CD14-positive monocyte (primary cell): ENCODE data around the gene PYROXD2. TPM values are rescaled to one million over a fixed set of nuclear protein-coding genes. Genes with fewer than 3 reads are reported as not detected.

Experiments used
- DNase-seq, 3 donors: peaks; one replicate each; pipeline ENCODE4 v3.0.0-alpha.2; 2011 to 2022
- H2AFZ ChIP-seq: 2 replicates; pipeline ENCODE4 v1.6.0; 2012; ENCODE audit warnings: mild to moderate bottlenecking, low read depth, low read length, inconsistent platforms; ENCODE audit not compliant: insufficient read depth, poor library complexity, severe bottlenecking
- H3K27ac ChIP-seq, 2 donors: 1 replicate in 1 of 2; 2 replicates in 1 of 2; pipeline ENCODE4 v1.5.1; 2012 to 2013; ENCODE audit warnings: low read length in 2 of 2, control low read depth in 1 of 2, inconsistent platforms in 1 of 2, low read depth in 1 of 2, mild to moderate bottlenecking in 1 of 2
- H3K27me3 ChIP-seq, 2 donors: one replicate each; pipeline versions ENCODE4 v1.6.0 to v1.6.1; 2011 to 2013; ENCODE audit warnings: low read length in 2 of 2; ENCODE audit not compliant: control insufficient read depth in 2 of 2, insufficient read depth in 2 of 2
- H3K36me3 ChIP-seq, 2 donors: replicated peaks in 1 of 2; 1 replicate in 1 of 2; 2 replicates in 1 of 2; pipeline versions ENCODE4 v1.5.1 to v1.6.1; 2012 to 2013; ENCODE audit warnings: low read length in 2 of 2, control low read depth in 1 of 2, inconsistent platforms in 1 of 2, mild to moderate bottlenecking in 1 of 2; ENCODE audit not compliant: insufficient read depth in 2 of 2, control insufficient read depth in 1 of 2
- H3K4me1 ChIP-seq, 2 donors: 1 replicate in 1 of 2; 2 replicates in 1 of 2; pipeline versions ENCODE4 v1.5.1 to v1.6.1; 2012 to 2013; ENCODE audit warnings: low read length in 2 of 2, control low read depth in 1 of 2, inconsistent platforms in 1 of 2, mild to moderate bottlenecking in 1 of 2, moderate library complexity in 1 of 2; ENCODE audit not compliant: insufficient read depth in 2 of 2, control insufficient read depth in 1 of 2
- H3K4me2 ChIP-seq: replicated peaks from 2 replicates; pipeline ENCODE3; 2012; ENCODE audit warnings: low read length, moderate library complexity, mild to moderate bottlenecking; ENCODE audit not compliant: poor library complexity, severe bottlenecking; ENCODE audit errors: extremely low read depth
- H3K4me3 ChIP-seq, 3 experiments: fragments of 200-600 bp in 1 of 3; sonication (generic) in 1 of 3; replicated peaks in 1 of 3; 1 replicate in 2 of 3; 2 replicates in 1 of 3; pipeline ENCODE4 v1.5.1; 2011 to 2013; ENCODE audit warnings: low read length in 3 of 3, mild to moderate bottlenecking in 3 of 3, control low read depth in 2 of 3, low read depth in 2 of 3, inconsistent platforms in 1 of 3, moderate library complexity in 1 of 3
- H3K79me2 ChIP-seq: 2 replicates; pipeline ENCODE4 v1.6.0; 2012; ENCODE audit warnings: mild to moderate bottlenecking, control low read depth, inconsistent platforms, low read length, moderate library complexity; ENCODE audit not compliant: insufficient read depth
- H3K9ac ChIP-seq: 2 replicates; pipeline ENCODE4 v1.6.0; 2017; ENCODE audit warnings: low read length, mild to moderate bottlenecking; ENCODE audit not compliant: insufficient read depth, poor library complexity, severe bottlenecking
- H3K9me3 ChIP-seq, 2 donors: replicated peaks in 1 of 2; 1 replicate in 1 of 2; 2 replicates in 1 of 2; pipeline versions ENCODE4 v1.5.1 to v1.6.1; 2012 to 2013; ENCODE audit warnings: low read length in 2 of 2, control low read depth in 1 of 2; ENCODE audit not compliant: control insufficient read depth in 1 of 2, insufficient read depth in 1 of 2
- H4K20me1 ChIP-seq: 2 replicates; pipeline ENCODE4 v1.6.0; 2012; ENCODE audit warnings: mild to moderate bottlenecking, low read length, control low read depth, moderate library complexity; ENCODE audit not compliant: insufficient read depth
- H3K27ac Mint-ChIP-seq, 7 donors: one replicate each; pipeline ENCODE4 v1.8.0; 2020; ENCODE audit warnings: mild to moderate bottlenecking in 7 of 7, mixed read lengths in 7 of 7, moderate library complexity in 6 of 7, inconsistent platforms in 2 of 7
- H3K27me3 Mint-ChIP-seq, 3 donors: one replicate each; pipeline ENCODE4 v1.8.0; 2021 to 2022; ENCODE audit warnings: low read depth in 3 of 3, mild to moderate bottlenecking in 3 of 3, mixed read lengths in 3 of 3, moderate library complexity in 3 of 3, inconsistent platforms in 1 of 3
- H3K36me3 Mint-ChIP-seq, 2 donors: one replicate each; pipeline ENCODE4 v1.8.0; 2020; ENCODE audit warnings: mixed read lengths in 2 of 2, inconsistent platforms in 1 of 2, mild to moderate bottlenecking in 1 of 2
- H3K4me1 Mint-ChIP-seq: one replicate; pipeline ENCODE4 v1.8.0; 2020; ENCODE audit warnings: mild to moderate bottlenecking, mixed read lengths
- H3K4me3 Mint-ChIP-seq, 2 donors: one replicate each; pipeline ENCODE4 v1.8.0; 2020; ENCODE audit warnings: mild to moderate bottlenecking in 2 of 2, mixed read lengths in 2 of 2, moderate library complexity in 1 of 2
- H3K9me3 Mint-ChIP-seq, 7 donors: one replicate each; pipeline ENCODE4 v1.8.0; 2020 to 2022; ENCODE audit warnings: mixed read lengths in 7 of 7, mild to moderate bottlenecking in 6 of 7, moderate library complexity in 6 of 7, inconsistent platforms in 2 of 7
- CTCF ChIP-seq: fragments of 200-600 bp; IDR thresholded peaks from one replicate; pipeline ENCODE4 v1.8.0; 2022; ENCODE audit warnings: antibody characterized with exemption, mild to moderate bottlenecking
- WGBS: methylation state at CpG from one replicate; pipeline ENCODE4 v1.1.5; 2013; ENCODE audit warnings: missing lambda C conversion rate; ENCODE audit not compliant: insufficient coverage; 5-methylcytosine and 5-hydroxymethylcytosine counted together
- intact Hi-C, 2 donors: fragments of 100-400 bp; cut with micrococcal nuclease; formaldehyde crosslinking; loops; one replicate each; pipeline versions ENCODE4 v1.15.0 to v1.15.1; 2023
- polyA plus RNA-seq, 3 donors: library from polyadenylated mRNA; depleted of rRNA in 1 of 3; unstranded in 2 of 3; stranded (reverse) in 1 of 3; fragments of 300-500 nt in 2 of 3; fragments of >200 nt in 1 of 3; fragmentation: Illumina TruSeq in 2 of 3; gene quantifications; 1 replicate in 2 of 3; 2 replicates in 1 of 3; pipeline ENCODE4 v1.2.3, GENCODE V29; 2012 to 2021

The PYROXD2 gene
- polyA plus RNA-seq, 3 donors, result 0.27 to 21.6 (median 1.00) TPM

- intact Hi-C loops, result no loop called here
- Histone ChIP-seq H4K20me1 (no peaks in the 10 kb centered on the region), H3K4me1 (no peaks in the 10 kb centered on the region), H3K4me3 (no peak overlapping the region), H3K79me2 (no peaks in the 10 kb centered on the region), H2AFZ (no peak overlapping the region), H3K4me2 (no peak overlapping the region), H3K9ac (no peak overlapping the region), H3K9me3 (no peaks in the 10 kb centered on the region), H3K27ac (no peak overlapping the region), H3K36me3 (peaks cover 94 to 97% of the 10 kb centered on the region in 2 donors), H3K27me3 (no peaks in the 10 kb centered on the region)
- no peak overlapping the region for H3K4me3 Mint-ChIP-seq
- no peak for TF ChIP-seq CTCF
- DNase-seq, result no peak
- WGBS, result 92% methylated on average over 9 of the region's 9 CpGs
- H3K9me3 Mint-ChIP-seq, result no peaks in the 10 kb centered on the region
- no peaks in the 10 kb centered on the region for H3K27me3 Mint-ChIP-seq
- H3K36me3 Mint-ChIP-seq, result peaks cover 74 to 94% of the 10 kb centered on the region in 2 donors
- H3K4me1 Mint-ChIP-seq, result peaks cover 2% of the 10 kb centered on the region
- peak overlapping the region in 1 of 7 donors; percentile 37 for H3K27ac Mint-ChIP-seq
These were observed 8.7 kb upstream of the PYROXD2 start for GRCh38 chr10:98423691-98424120.

GRCh38 chr10:98422182-98422581 lies 7.2 kb upstream of the PYROXD2 start:
- Histone ChIP-seq H2AFZ (no peak overlapping the region), H3K79me2 (no peaks in the 10 kb centered on the region), H3K9me3 (no peaks in the 10 kb centered on the region), H3K4me3 (no peak overlapping the region), H3K4me1 (no peaks in the 10 kb centered on the region), H3K4me2 (no peak overlapping the region), H3K36me3 (peaks cover 97 to 98% of the 10 kb centered on the region in 2 donors), H4K20me1 (no peaks in the 10 kb centered on the region), H3K27ac (no peak overlapping the region), H3K27me3 (no peaks in the 10 kb centered on the region), H3K9ac (no peak overlapping the region)
- 100% methylated on average over 6 of the region's 10 CpGs for WGBS
- no peaks in the 10 kb centered on the region for H3K27me3 Mint-ChIP-seq
- peaks cover 75 to 97% of the 10 kb centered on the region in 2 donors for H3K36me3 Mint-ChIP-seq
- TF ChIP-seq CTCF, result no peak
- H3K4me3 Mint-ChIP-seq, result no peak overlapping the region
- H3K4me1 Mint-ChIP-seq, result no peaks in the 10 kb centered on the region
- intact Hi-C loops, result no loop called here
- no peaks in the 10 kb centered on the region for H3K9me3 Mint-ChIP-seq
- DNase-seq, result no peak
- H3K27ac Mint-ChIP-seq, result peak overlapping the region in 2 of 7 donors; percentile 40 to 49
